ENCODE data around the gene YRDC.
A peak's percentile ranks its signal among the peaks of the same experiment; 100 is the strongest.

YRDC gene

GRCh38 chr1:37807555-37808368 lies at the start of gene YRDC, which contains the start of gene C1orf122:
Gene YRDC, minus strand, starts transcription at chr1:37808208. Its CDS starts 28 bp downstream, at chr1:37808180.
Gene C1orf122, plus strand, starts transcription at chr1:37807790. Its CDS starts 615 bp downstream, at chr1:37808405.
- peak; percentile 96 for ATAC-seq
- Mint-ChIP-seq H3K4me1 (peaks cover 44% of the 10 kb centered on the region), H3K36me3 (peaks cover 28% of the 10 kb centered on the region), H3K27me3 (no peaks in the 10 kb centered on the region), H3K27ac (peak within 1 kb of the TSS; percentile 88), H3K9me3 (no peaks in the 10 kb centered on the region), H3K4me3 (peak within 1 kb of the TSS; percentile 87)

GRCh38 chr1:37854406-37854805 lies 46.4 kb upstream of the YRDC start:
- Mint-ChIP-seq H3K36me3 (peaks cover 34% of the 10 kb centered on the region), H3K4me1 (peaks cover 27% of the 10 kb centered on the region), H3K9me3 (no peaks in the 10 kb centered on the region), H3K27ac (no peak overlapping the region), H3K27me3 (no peaks in the 10 kb centered on the region), H3K4me3 (no peak overlapping the region)
- no peak for ATAC-seq

GRCh38 chr1:37853157-37853556 lies 45.1 kb upstream of the YRDC start:
- peaks cover 27% of the 10 kb centered on the region for H3K4me1 Mint-ChIP-seq
- H3K4me3 Mint-ChIP-seq = no peak overlapping the region
- no peak overlapping the region for H3K27ac Mint-ChIP-seq
- H3K36me3 Mint-ChIP-seq = peaks cover 34% of the 10 kb centered on the region
- no peak for ATAC-seq
- no peaks in the 10 kb centered on the region for H3K9me3 Mint-ChIP-seq
- no peaks in the 10 kb centered on the region for H3K27me3 Mint-ChIP-seq

- Mint-ChIP-seq H3K27ac (no peak overlapping the region), H3K9me3 (no peaks in the 10 kb centered on the region), H3K27me3 (no peaks in the 10 kb centered on the region), H3K4me3 (no peak overlapping the region), H3K4me1 (peaks cover 23% of the 10 kb centered on the region), H3K36me3 (peaks cover 26% of the 10 kb centered on the region)
- peak; percentile 70 for ATAC-seq
These were observed 43.8 kb upstream of the YRDC start for GRCh38 chr1:37851782-37852210.

- H3K27me3 Mint-ChIP-seq = no peaks in the 10 kb centered on the region
- ATAC-seq = no peak
- H3K4me3 Mint-ChIP-seq = no peak overlapping the region
- no peaks in the 10 kb centered on the region for H3K9me3 Mint-ChIP-seq
- H3K4me1 Mint-ChIP-seq = peaks cover 26% of the 10 kb centered on the region
- peaks cover 26% of the 10 kb centered on the region for H3K36me3 Mint-ChIP-seq
- H3K27ac Mint-ChIP-seq = no peak overlapping the region
These were observed 43.3 kb upstream of the YRDC start for GRCh38 chr1:37851262-37851661.

- Mint-ChIP-seq H3K9me3 (no peaks in the 10 kb centered on the region), H3K4me3 (no peak overlapping the region), H3K27me3 (no peaks in the 10 kb centered on the region), H3K27ac (no peak overlapping the region), H3K4me1 (peaks cover 28% of the 10 kb centered on the region), H3K36me3 (peaks cover 26% of the 10 kb centered on the region)
- ATAC-seq = no peak
These were observed 42.4 kb upstream of the YRDC start for GRCh38 chr1:37850352-37850955.

- H3K27me3 Mint-ChIP-seq = no peaks in the 10 kb centered on the region
- no peak for ATAC-seq
- H3K4me1 Mint-ChIP-seq = peaks cover 27% of the 10 kb centered on the region
- H3K4me3 Mint-ChIP-seq = no peak overlapping the region
- peaks cover 26% of the 10 kb centered on the region for H3K36me3 Mint-ChIP-seq
- H3K27ac Mint-ChIP-seq = no peak overlapping the region
- H3K9me3 Mint-ChIP-seq = no peaks in the 10 kb centered on the region
These were observed 41.5 kb upstream of the YRDC start for GRCh38 chr1:37849480-37849879.

- H3K27ac Mint-ChIP-seq = peak overlapping the region; percentile 57
- ATAC-seq = no peak
- no peaks in the 10 kb centered on the region for H3K9me3 Mint-ChIP-seq
- peaks cover 28% of the 10 kb centered on the region for H3K36me3 Mint-ChIP-seq
- no peaks in the 10 kb centered on the region for H3K27me3 Mint-ChIP-seq
- H3K4me3 Mint-ChIP-seq = peak overlapping the region; percentile 61
- peaks cover 36% of the 10 kb centered on the region for H3K4me1 Mint-ChIP-seq
These were observed 38.8 kb upstream of the YRDC start for GRCh38 chr1:37846647-37847339.

GRCh38 chr1:37845786-37846185 lies 37.8 kb upstream of the YRDC start:
- H3K27ac Mint-ChIP-seq = no peak overlapping the region

GRCh38 chr1:37845049-37845646 lies 37.1 kb upstream of the YRDC start:
- peaks cover 28% of the 10 kb centered on the region for H3K36me3 Mint-ChIP-seq
- ATAC-seq = no peak
- H3K4me1 Mint-ChIP-seq = peaks cover 40% of the 10 kb centered on the region

More at GRCh38 chr1:37845786-37846185, 37.8 kb upstream of the YRDC start:
- Mint-ChIP-seq H3K4me1 (peaks cover 40% of the 10 kb centered on the region), H3K27me3 (no peaks in the 10 kb centered on the region), H3K4me3 (no peak overlapping the region), H3K36me3 (peaks cover 28% of the 10 kb centered on the region), H3K9me3 (no peaks in the 10 kb centered on the region)
- ATAC-seq = no peak

GRCh38 chr1:37844536-37844935 lies 36.5 kb upstream of the YRDC start:
- Mint-ChIP-seq H3K4me3 (no peak overlapping the region), H3K27me3 (no peaks in the 10 kb centered on the region), H3K27ac (peak overlapping the region; percentile 72), H3K4me1 (peaks cover 40% of the 10 kb centered on the region), H3K9me3 (no peaks in the 10 kb centered on the region), H3K36me3 (peaks cover 28% of the 10 kb centered on the region)
- ATAC-seq = no peak

More at GRCh38 chr1:37845049-37845646, 37.1 kb upstream of the YRDC start:
- no peak overlapping the region for H3K4me3 Mint-ChIP-seq
- H3K9me3 Mint-ChIP-seq = no peaks in the 10 kb centered on the region
- H3K27ac Mint-ChIP-seq = peak overlapping the region; percentile 72
- no peaks in the 10 kb centered on the region for H3K27me3 Mint-ChIP-seq

GRCh38 chr1:37841652-37842051 lies 33.6 kb upstream of the YRDC start:
- Mint-ChIP-seq H3K4me3 (no peak overlapping the region), H3K9me3 (no peaks in the 10 kb centered on the region), H3K27me3 (no peaks in the 10 kb centered on the region), H3K27ac (no peak overlapping the region), H3K36me3 (peaks cover 34% of the 10 kb centered on the region), H3K4me1 (peaks cover 33% of the 10 kb centered on the region)
- ATAC-seq = no peak

- ATAC-seq = no peak
These were observed 32.7 kb upstream of the YRDC start for GRCh38 chr1:37840711-37841110.

GRCh38 chr1:37839676-37840075 lies 31.7 kb upstream of the YRDC start:
- Mint-ChIP-seq H3K36me3 (peaks cover 43% of the 10 kb centered on the region), H3K4me3 (no peak overlapping the region), H3K27ac (no peak overlapping the region), H3K9me3 (no peaks in the 10 kb centered on the region), H3K4me1 (peaks cover 18% of the 10 kb centered on the region), H3K27me3 (no peaks in the 10 kb centered on the region)
- no peak for ATAC-seq

More at GRCh38 chr1:37840711-37841110, 32.7 kb upstream of the YRDC start:
- Mint-ChIP-seq H3K9me3 (no peaks in the 10 kb centered on the region), H3K27me3 (no peaks in the 10 kb centered on the region), H3K4me1 (peaks cover 27% of the 10 kb centered on the region), H3K27ac (no peak overlapping the region), H3K36me3 (peaks cover 44% of the 10 kb centered on the region), H3K4me3 (no peak overlapping the region)

GRCh38 chr1:37836788-37837187 lies 28.8 kb upstream of the YRDC start:
- no peak for ATAC-seq
- Mint-ChIP-seq H3K36me3 (peaks cover 40% of the 10 kb centered on the region), H3K27me3 (no peaks in the 10 kb centered on the region), H3K4me3 (no peak overlapping the region), H3K9me3 (no peaks in the 10 kb centered on the region), H3K4me1 (peaks cover 4% of the 10 kb centered on the region), H3K27ac (no peak overlapping the region)
